Cerebellar nuclear complex (tissue), 1 donor: ENCODE results near the gene SKP1.

Source experiments
- DNase-seq, 2 experiments: peaks; one replicate each; lab custom pipeline; 2025; lab: John Stamatoyannopoulos, UW

Gene SKP1

GRCh38 chr5:134113902-134114875 is 62.6 kb downstream of the SKP1 start, which contains the start of gene TCF7:
Gene TCF7, plus strand, starts transcription at chr5:134114681. Its CDS starts 226 bp downstream, at chr5:134114907.
- DNase-seq: no peak

GRCh38 chr5:134113363-134113889 is 63.3 kb downstream of the SKP1 start:
- DNase-seq: no peak

DNA sequence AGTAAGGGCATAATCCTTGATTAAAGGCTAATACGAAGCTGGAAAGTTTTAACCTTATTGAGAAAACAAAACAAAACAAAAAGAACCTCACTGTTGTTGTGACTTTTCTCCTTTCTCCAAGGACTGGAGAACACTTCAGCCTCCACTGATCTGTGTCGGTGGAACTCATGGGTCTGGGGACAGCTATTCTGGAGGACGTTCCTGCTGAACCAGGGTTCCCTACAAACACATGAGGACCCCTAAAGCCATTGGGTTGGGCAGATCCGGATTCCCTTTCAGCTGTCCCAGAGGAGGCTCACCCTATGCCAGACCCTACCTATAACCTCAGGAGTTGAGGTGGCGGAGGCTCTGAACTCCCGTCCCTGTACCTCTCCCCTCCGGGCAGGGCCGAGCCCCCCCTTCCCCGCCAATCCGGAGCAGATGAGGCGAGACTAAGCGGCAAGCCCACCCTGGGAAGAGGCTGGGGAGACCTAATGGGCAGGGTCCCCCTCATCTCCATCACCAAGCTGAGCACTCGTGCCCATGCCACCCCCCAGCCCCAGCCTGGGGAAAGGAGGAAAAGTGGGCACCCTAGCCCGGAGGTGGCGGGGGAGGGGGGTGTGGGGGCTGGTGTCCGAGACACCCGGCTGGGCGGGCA is 63.9 kb downstream of the SKP1 start:
- DNase-seq: no peak

DNA sequence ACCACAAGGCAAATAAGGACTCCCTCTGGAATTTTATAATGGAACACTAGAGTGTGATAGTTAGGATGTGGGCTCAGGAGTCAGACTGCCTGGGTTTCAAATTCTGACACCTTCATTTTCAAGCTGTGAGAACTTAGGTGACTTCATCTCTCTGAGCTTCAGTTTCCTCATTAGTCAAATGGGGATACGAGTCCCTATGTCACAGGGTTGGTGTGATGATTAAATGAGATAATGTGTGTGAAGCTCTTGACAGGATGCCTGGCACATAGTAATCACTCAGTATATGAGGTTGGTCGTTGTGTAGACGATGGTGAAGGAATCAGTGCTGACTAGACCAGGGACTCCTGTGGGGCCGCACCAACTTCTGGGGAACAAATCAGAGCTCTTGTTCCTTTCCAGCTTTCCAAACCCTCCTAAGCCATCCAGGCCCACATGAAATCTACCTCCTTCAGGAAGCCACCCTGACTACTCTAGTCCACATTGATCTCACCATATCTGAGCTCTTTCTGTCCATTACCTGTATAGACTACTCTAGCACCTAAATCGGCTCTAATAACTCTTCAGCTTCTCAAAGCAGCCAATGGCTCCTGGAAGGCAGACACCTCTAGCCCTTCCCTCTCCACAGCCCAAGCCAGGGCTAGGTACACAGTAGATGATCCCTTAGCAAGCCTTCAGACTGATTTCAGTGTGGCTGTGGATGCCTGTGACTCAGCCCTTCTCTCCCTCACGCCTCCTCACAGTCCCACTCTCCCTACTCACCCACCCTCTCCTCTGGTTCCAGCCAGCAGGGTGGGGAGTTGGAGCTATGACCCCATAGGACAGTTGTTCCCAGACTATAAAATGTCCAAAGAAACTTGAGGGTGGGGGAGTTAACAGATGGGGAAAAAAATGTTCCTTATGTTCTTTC is 64.8 kb downstream of the SKP1 start:
- no peak for DNase-seq

DNA sequence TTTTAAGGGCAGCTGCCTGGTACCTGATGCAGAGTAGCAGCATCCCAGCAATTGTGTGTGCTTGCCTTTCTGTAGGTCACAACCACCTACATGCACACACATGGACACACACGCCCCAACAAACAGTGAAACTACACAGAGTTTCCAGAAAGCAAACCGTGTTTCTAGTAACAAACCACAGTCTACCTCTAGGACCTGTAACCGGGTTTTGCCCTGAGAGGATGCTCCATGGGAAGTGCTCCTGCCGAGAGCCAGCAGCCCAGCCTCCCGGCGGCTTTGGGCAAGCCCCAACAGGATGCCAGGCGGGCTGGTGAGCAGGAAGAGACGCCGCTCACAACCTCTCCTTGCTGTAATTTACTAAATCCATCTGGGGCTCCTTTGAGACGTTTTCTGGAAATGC is 66.4 kb downstream of the SKP1 start:
- DNase-seq: no peak

- DNase-seq: no peak
Measured at GRCh38 chr5:134107779-134108178, 69.0 kb downstream of the SKP1 start.

- no peak for DNase-seq
Measured at GRCh38 chr5:134106991-134107701, 69.6 kb downstream of the SKP1 start.

DNA sequence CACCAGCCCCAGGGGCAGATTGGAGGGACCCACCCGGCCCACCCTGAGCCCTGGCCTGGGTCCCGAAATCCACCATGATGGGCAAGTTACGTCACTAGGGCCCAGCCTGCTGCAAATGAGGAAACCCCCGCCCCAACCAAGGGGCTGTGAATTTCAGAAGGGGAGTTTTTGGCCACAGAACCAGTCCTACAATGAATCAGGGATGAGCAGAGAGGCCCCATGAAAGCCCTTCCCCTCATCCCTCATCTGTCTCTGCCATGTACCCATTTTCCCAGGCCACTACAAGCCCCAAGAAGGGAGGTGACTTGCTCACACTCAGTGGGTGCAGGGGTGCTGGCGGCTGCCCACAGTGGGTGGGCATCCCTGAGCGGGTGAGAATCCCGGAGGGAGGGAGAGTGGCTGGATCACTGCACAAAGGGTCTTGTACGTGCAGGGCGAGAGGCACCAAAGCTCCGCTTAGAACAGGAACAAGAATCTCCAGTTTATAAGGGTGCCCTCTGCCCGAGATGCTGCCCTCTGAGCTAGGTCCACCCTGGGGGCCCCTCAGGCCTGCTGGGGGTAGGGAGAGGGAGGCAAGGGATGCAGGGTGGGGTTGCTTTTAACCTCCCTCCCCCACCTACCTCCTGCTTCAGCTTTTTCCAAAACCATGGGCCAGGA is 72.6 kb downstream of the SKP1 start:
- no peak for DNase-seq

DNA sequence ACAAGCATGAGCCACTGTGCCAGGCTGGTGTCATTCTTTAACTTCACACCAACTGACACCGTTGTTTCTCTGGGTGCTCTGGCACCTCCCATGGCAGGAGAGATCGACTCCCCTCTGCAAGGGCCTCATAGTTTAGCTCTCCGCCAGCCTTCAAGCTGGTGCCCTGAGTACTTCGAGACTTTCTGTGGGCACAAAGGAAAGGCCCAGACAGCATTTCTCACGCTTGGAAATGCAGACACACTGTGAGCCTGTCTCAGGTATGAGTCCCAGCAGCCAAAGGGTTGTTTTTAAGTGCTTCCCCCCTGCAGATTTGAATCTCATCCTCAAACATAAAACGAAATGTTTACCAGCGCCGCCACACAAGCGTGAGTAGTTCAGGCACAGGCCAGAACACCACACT is 73.4 kb downstream of the SKP1 start:
- no peak for DNase-seq

DNA sequence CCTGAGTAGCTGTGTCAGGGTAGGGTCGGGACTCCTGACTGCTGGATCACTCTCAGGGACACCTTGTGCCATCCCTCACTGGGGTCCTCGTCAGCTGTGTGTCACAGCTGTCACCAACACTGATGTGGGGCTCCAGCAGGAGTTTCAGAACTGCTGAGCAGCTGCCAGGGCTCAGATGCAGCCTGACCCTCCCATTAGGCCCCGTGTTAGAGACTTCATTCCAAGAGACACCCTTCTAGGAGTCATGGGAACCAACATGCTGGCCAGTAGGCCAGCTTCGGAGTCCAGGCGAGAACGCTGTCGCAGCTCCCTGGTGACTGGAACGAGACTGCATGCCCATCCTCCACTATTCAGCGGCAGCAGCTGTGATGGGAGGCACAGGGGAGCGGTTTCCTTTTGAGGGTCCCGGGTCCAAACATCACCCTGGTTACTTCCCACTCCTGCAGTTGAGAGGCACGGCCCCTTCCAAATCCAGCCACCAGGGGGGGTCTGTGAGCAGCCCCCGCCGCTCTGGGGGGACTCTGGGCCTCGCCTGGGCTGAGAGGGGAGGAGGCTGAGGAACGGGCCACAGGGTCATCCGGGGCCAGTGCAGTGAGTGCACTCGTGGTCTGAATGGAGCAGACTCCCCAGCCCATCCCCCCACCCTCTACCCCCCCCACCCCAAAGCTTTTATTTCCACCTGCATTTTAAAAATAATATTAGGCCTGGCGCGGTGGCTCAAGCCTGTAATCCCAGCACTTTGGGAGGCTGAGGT is 74.9 kb downstream of the SKP1 start:
- DNase-seq: no peak

- DNase-seq: no peak
Measured at GRCh38 chr5:134100283-134101091, 76.3 kb downstream of the SKP1 start.

- DNase-seq: no peak
Measured at GRCh38 chr5:134099939-134100282, 76.8 kb downstream of the SKP1 start.

DNA sequence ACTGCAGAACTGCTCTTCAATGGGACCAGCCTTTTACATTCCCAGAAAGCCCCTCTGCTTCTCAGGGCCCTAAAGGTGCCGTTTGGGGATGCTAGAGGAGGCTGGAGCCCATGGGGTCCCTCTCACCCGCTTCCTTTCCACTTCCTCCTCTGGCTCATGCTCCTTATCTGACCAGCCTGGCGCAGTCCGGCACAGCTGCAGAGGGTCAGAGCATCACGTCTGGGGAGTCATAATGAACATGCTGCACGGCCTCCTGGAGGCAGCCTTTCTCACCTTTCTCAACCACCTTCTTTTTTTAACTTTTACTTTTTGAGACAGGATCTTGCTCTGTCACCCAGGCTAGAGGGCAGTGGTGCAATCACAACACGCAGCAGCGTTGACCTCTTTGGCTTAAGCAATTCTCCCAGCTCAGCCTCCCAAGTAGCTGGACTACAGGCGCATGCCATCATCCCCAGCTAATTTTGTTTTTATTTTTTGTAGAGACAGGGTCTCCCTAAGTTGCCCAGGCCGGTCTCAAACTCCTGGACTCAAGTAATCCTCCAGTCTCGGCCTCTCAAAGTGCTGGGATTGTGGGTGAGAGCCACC is 77.4 kb downstream of the SKP1 start:
- no peak for DNase-seq
